Ishikawa (cell line): ENCODE data around the gene BICRA.

Source experiments
- CEBPB ChIP-seq: IDR thresholded peaks from 2 replicates; pipeline ENCODE4 v1.6.1; 2012
- CREB1 ChIP-seq: IDR thresholded peaks from 2 replicates; pipeline ENCODE4 v1.6.1; 2012; ENCODE audit warnings: low read depth
- EGR1 ChIP-seq: IDR thresholded peaks from 2 replicates; pipeline ENCODE4 v1.6.1; 2012
- EP300 ChIP-seq: IDR thresholded peaks from 2 replicates; pipeline ENCODE4 v1.6.1; 2012; ENCODE audit warnings: borderline replicate concordance
- FOXM1 ChIP-seq: IDR thresholded peaks from 2 replicates; pipeline ENCODE4 v1.6.1; 2012; ENCODE audit warnings: low read depth, borderline replicate concordance
- MAX ChIP-seq: IDR thresholded peaks from 2 replicates; pipeline ENCODE4 v1.6.1; 2012
- NFIC ChIP-seq: IDR thresholded peaks from 2 replicates; pipeline ENCODE4 v1.6.1; 2012
- RAD21 ChIP-seq: IDR thresholded peaks from 2 replicates; pipeline ENCODE4 v1.6.1; 2012; ENCODE audit warnings: low read depth
- TAF1 ChIP-seq: IDR thresholded peaks from 2 replicates; pipeline ENCODE4 v1.6.1; 2012; ENCODE audit warnings: low read depth, mild to moderate bottlenecking
- TCF12 ChIP-seq: IDR thresholded peaks from 2 replicates; pipeline ENCODE4 v1.6.1; 2012; ENCODE audit warnings: low read depth
- TEAD4 ChIP-seq: IDR thresholded peaks from 2 replicates; pipeline ENCODE4 v1.6.1; 2012
- USF1 ChIP-seq: IDR thresholded peaks from 2 replicates; pipeline ENCODE4 v1.6.1; 2012
- YY1 ChIP-seq: IDR thresholded peaks from 2 replicates; pipeline ENCODE4 v1.6.1; 2012; ENCODE audit warnings: low read depth
- ZBTB7A ChIP-seq: IDR thresholded peaks from 2 replicates; pipeline ENCODE4 v1.6.1; 2012; ENCODE audit warnings: low read depth
- TF ChIP-seq, protein P1 (sequence below): IDR thresholded peaks from 2 replicates; pipeline ENCODE4 v1.6.1; 2012; ENCODE audit warnings: low read depth, mild to moderate bottlenecking

BICRA gene

DNA sequence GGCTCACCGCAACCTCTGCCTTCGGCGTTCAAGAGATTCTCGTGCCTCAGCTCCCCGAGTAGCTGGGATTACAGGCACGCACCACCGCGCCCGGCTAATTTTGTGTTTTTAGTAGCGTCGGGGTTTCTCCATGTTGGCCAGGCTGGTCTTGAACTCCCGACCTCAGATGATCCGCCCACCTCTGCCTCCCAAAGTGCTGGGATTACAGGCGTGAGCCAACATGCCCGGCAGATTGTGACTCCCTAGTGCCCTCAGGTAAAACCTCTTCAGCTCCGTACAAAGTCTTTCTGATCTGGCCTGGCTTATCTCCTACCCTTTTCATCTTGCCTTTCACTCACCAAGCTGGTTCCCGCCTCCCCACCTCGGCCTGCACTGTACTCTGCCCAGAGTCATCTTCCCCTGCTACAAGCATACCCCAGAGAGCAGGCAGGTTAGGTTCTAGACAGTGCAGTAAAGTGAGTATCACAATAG lies 15.0 kb downstream of the BICRA start:
- TF ChIP-seq TCF12 (no peak), EGR1 (no peak)

DNA sequence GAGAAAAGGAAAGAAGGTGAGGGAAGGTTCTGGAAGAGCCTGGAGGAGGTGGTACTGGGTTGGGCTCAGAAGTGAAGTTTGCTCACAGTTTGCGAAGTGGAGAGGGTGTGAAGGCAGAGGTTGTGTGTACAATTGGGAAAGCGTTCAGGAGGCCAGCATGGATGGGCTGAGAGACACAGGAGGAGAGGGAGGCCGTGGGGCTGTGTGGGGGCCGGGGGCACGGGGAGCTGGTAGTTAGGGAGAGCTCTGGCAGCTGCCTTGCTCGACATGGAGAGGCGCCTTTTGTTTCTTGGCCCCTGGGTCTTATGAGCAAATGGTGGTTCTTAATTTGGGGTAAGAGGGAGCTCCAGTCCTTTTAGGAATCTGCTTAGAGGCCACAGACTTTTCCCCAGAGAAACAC lies 16.7 kb downstream of the BICRA start:
- TF ChIP-seq NFIC = no peak
- no peak for TF ChIP-seq ZBTB7A
- TF ChIP-seq RAD21 = no peak
- TF ChIP-seq FOXM1 = no peak
- TF ChIP-seq MAX = no peak
- TF ChIP-seq EGR1 = no peak
- TF ChIP-seq, protein P1, sequence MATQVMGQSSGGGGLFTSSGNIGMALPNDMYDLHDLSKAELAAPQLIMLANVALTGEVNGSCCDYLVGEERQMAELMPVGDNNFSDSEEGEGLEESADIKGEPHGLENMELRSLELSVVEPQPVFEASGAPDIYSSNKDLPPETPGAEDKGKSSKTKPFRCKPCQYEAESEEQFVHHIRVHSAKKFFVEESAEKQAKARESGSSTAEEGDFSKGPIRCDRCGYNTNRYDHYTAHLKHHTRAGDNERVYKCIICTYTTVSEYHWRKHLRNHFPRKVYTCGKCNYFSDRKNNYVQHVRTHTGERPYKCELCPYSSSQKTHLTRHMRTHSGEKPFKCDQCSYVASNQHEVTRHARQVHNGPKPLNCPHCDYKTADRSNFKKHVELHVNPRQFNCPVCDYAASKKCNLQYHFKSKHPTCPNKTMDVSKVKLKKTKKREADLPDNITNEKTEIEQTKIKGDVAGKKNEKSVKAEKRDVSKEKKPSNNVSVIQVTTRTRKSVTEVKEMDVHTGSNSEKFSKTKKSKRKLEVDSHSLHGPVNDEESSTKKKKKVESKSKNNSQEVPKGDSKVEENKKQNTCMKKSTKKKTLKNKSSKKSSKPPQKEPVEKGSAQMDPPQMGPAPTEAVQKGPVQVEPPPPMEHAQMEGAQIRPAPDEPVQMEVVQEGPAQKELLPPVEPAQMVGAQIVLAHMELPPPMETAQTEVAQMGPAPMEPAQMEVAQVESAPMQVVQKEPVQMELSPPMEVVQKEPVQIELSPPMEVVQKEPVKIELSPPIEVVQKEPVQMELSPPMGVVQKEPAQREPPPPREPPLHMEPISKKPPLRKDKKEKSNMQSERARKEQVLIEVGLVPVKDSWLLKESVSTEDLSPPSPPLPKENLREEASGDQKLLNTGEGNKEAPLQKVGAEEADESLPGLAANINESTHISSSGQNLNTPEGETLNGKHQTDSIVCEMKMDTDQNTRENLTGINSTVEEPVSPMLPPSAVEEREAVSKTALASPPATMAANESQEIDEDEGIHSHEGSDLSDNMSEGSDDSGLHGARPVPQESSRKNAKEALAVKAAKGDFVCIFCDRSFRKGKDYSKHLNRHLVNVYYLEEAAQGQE = no peak
- TF ChIP-seq EP300 = no peak
- no peak for TF ChIP-seq CEBPB
- no peak for TF ChIP-seq TCF12
- TF ChIP-seq TEAD4 = no peak
- TF ChIP-seq USF1 = no peak
- no peak for TF ChIP-seq TAF1
- no peak for TF ChIP-seq YY1
- TF ChIP-seq CREB1 = no peak

DNA sequence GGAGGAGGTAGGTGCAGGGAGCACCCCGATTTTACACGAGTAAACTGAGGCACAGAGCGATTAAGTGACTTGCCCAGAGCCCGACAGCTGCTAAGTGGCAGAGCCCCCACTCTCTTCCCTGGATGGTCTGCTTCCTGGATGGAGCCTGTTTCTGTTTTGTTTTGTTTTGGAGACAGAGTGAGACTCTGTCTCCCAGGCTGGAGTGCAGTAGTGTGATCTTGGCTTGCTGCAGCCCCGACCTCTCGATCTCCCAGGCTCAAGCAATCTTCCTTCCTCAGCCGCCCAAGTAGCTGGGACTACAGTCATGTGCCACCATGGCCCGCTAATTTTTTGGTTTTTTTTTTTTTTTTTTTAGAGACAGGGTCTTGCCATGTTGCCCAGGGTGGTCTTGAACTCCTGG lies 17.3 kb downstream of the BICRA start:
- TF ChIP-seq RAD21 (no peak), EGR1 (no peak), CEBPB (no peak), TCF12 (no peak), MAX (no peak), TAF1 (no peak), EP300 (no peak)
- TF ChIP-seq, protein P1 = no peak

DNA sequence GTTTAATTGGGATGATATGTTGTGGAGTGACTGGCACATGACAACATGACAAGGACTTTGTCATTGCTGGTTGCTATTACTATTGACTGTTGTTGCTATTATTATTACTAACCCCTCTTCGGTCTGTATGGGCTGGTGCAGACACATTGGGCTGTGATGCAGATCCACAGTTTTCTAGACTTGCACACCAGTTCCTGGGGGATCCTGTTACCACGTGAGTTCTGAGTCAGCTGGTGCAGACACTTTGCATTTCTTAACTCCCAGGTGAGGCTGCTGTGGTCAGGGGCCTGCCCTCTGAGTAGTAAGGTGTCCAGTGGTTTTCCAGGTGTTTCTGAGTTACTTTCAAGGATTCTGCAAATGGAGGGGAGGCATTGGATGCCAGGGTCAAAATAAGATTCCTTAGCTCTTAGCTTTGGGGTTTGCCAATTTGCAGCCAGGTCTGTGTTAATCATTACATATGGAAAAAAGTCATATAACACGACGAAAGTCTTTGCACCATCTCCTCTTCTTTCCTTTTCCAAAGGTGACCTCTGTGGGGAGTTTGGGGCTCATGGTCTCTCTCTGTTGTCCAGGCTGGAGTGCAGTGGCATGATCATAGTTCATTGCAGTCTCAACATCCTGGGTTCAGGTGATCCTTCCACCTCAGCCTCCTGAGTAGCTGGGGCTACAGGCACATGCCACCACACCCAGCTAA lies 19.3 kb downstream of the BICRA start:
- TF ChIP-seq CREB1 (no peak), EP300 (no peak), TEAD4 (no peak), YY1 (no peak), ZBTB7A (no peak), CEBPB (no peak), USF1 (no peak), TAF1 (no peak), RAD21 (no peak), FOXM1 (no peak), MAX (no peak), EGR1 (no peak)
- TF ChIP-seq, protein P1 = no peak

DNA sequence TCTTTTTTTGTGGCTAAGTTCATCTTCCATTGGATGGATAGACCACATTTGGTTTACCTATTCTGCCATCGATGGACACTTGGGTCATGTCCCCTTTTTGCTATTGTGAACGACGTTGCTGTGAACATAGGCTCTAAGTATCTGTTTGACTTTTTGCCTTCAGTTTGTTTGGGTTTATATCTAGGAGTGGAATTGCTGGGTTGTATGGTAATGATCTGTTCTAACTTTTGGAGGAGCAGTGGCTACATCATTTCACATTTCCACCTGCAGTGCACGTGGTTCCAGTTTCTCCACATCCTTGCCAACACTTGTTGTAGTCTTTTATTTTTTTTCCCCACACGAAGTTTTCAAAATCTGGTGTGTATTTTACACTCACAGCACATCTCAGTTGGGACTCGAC lies 21.7 kb downstream of the BICRA start:
- TF ChIP-seq NFIC = no peak
- TF ChIP-seq EGR1 = no peak
- TF ChIP-seq USF1 = no peak
- TF ChIP-seq TAF1 = no peak
- TF ChIP-seq ZBTB7A = no peak
- no peak for TF ChIP-seq FOXM1
- TF ChIP-seq EP300 = no peak
- TF ChIP-seq RAD21 = no peak
- TF ChIP-seq CREB1 = no peak
- no peak for TF ChIP-seq TCF12
- TF ChIP-seq, protein P1 = no peak
- no peak for TF ChIP-seq CEBPB
- no peak for TF ChIP-seq MAX
- TF ChIP-seq YY1 = no peak
- TF ChIP-seq TEAD4 = no peak
